Panc1 (cell line): ENCODE data around the gene WNT5A. TPM values are rescaled to one million over a fixed set of nuclear protein-coding genes. Genes with fewer than 3 reads are reported as not detected.

Experiments
- ATAC-seq: fragments of 200-7000 bp; cut with Tn5 transposase; 2 replicates; pipeline ENCODE4 v1.9.1; 2020; ENCODE audit warnings: mild to moderate bottlenecking, moderate library complexity
- BruUV-seq: library from RNA; stranded (reverse); fragments of 400-500 nt; replicated peaks from 2 replicates; lab custom pipeline; 2021; lab: Mats Ljungman, UMichigan
- CTCF ChIA-PET: fragments of 300-600 bp; sonication (Branson Sonifier 250); formaldehyde crosslinking; loops from one replicate; lab custom pipeline; 2022; ENCODE audit warnings: antibody characterized with exemption; lab: Charles Lee
- POLR2A ChIA-PET: fragments of 300-600 bp; sonication (Branson Sonifier 250); formaldehyde crosslinking; loops from one replicate; lab custom pipeline; 2022; ENCODE audit warnings: antibody characterized with exemption; lab: Charles Lee
- DNase-seq: peaks from one replicate; pipeline ENCODE4 v3.0.0-alpha.2; 2010; ENCODE audit warnings: low read depth, low spot score
- H3K27ac ChIP-seq: 2 replicates; pipeline ENCODE4 v1.5.1; 2011; ENCODE audit warnings: mild to moderate bottlenecking, low read length, inconsistent platforms
- H3K27me3 ChIP-seq: fragments of 200-500 bp; sonication (Bioruptor generic); 2 replicates; pipeline ENCODE4 v1.6.0; 2014; ENCODE audit warnings: low read length, inconsistent platforms; ENCODE audit not compliant: control insufficient read depth, insufficient read depth
- H3K36me3 ChIP-seq: fragments of 200-500 bp; sonication (Bioruptor generic); 2 replicates; pipeline ENCODE4 v1.5.1; 2014; ENCODE audit warnings: inconsistent platforms, mild to moderate bottlenecking, low read length, moderate library complexity; ENCODE audit not compliant: control insufficient read depth, insufficient read depth
- H3K4me1 ChIP-seq: 2 replicates; pipeline ENCODE4 v1.5.1; 2011; ENCODE audit warnings: inconsistent platforms, mild to moderate bottlenecking, low read length, moderate library complexity; ENCODE audit not compliant: control insufficient read depth, insufficient read depth
- H3K4me3 ChIP-seq, 2 experiments: 2 replicates each; pipeline ENCODE4 v1.5.1; 2011 to 2012; ENCODE audit warnings: low read depth in 2 of 2, low read length in 2 of 2, mild to moderate bottlenecking in 2 of 2, inconsistent platforms in 1 of 2, moderate library complexity in 1 of 2
- H3K9me3 ChIP-seq: fragments of 200-500 bp; sonication (Bioruptor generic); 2 replicates; pipeline ENCODE4 v1.5.1; 2014; ENCODE audit warnings: low read depth, mild to moderate bottlenecking, inconsistent platforms, low read length, moderate library complexity; ENCODE audit not compliant: control insufficient read depth, insufficient read depth
- CTCF ChIP-seq: fragments of 450-650 bp; IDR thresholded peaks from 2 replicates; pipeline ENCODE4 v1.5.1; 2017; ENCODE audit warnings: mild to moderate bottlenecking
- POLR2AphosphoS5 ChIP-seq: IDR thresholded peaks from 2 replicates; pipeline ENCODE4 v1.6.1; 2012; ENCODE audit warnings: mild to moderate bottlenecking, low read depth, low read length, moderate library complexity
- REST ChIP-seq, 2 experiments: IDR thresholded peaks; 2 replicates each; pipeline ENCODE4 v1.6.1; 2011 to 2012; ENCODE audit warnings: low read depth in 2 of 2, control low read depth in 1 of 2, low read length in 1 of 2, mild to moderate bottlenecking in 1 of 2, moderate library complexity in 1 of 2; ENCODE audit not compliant: insufficient read depth in 1 of 2
- SIN3A ChIP-seq: IDR thresholded peaks from 2 replicates; pipeline ENCODE4 v1.6.1; 2012; ENCODE audit warnings: low read depth, mild to moderate bottlenecking, low read length, moderate library complexity, borderline replicate concordance; ENCODE audit not compliant: insufficient read depth
- TCF7L2 ChIP-seq: IDR thresholded peaks from 2 replicates; pipeline ENCODE4 v1.6.1; 2011; ENCODE audit warnings: mild to moderate bottlenecking, low read depth, low read length, inconsistent platforms
- in situ Hi-C: cut with HindIII; loops from 2 replicates; pipeline ENCODE4 v1.10.0; 2016; ENCODE audit warnings: low sequenced_read_pairs, low pct_unique_long_range_greater_than_20kb
- intact Hi-C: fragments of 100-400 bp; cut with micrococcal nuclease; formaldehyde crosslinking; loops from one replicate; pipeline ENCODE4 v1.10.0; 2022; ENCODE audit not compliant: unreplicated experiment
- total RNA-seq: library from RNA; stranded (reverse); gene quantifications from one replicate; pipeline ENCODE4 v1.2.1, GENCODE V29; 2021; ENCODE audit not compliant: unreplicated experiment

The WNT5A gene
- total RNA-seq, 1 experiment from 2014 or later, result 0.54 TPM

- Histone ChIP-seq H3K27ac (no peak overlapping the region), H3K36me3 (no peaks in the 10 kb centered on the region), H3K4me1 (no peaks in the 10 kb centered on the region), H3K4me3 (no peak overlapping the region), H3K27me3 (no peaks in the 10 kb centered on the region), H3K9me3 (no peaks in the 10 kb centered on the region)
- no TSS peak for BruUV-seq
- ChIA-PET CTCF (no interaction called here), POLR2A (no interaction called here)
- DNase-seq, result no peak
- no peak for TF ChIP-seq POLR2AphosphoS5
- no peak for TF ChIP-seq SIN3A
- no peak for TF ChIP-seq REST (IDR thresholded peaks at IDR 0.05; ENCODE audit: insufficient read depth in 1 of 2, low read depth in 2 of 2, low read length in 1 of 2)
- no peak for TF ChIP-seq CTCF
- no peak for TF ChIP-seq TCF7L2
- intact Hi-C loops (no loop called here), in situ Hi-C loops (no loop called here)
- ATAC-seq, result no peak
Measured at GRCh38 chr3:55427739-55428138, 59.4 kb downstream of the WNT5A start.

GRCh38 chr3:55426486-55426885 lies 60.6 kb downstream of the WNT5A start:
- DNase-seq, result no peak

More at GRCh38 chr3:55426486-55426885, 60.6 kb downstream of the WNT5A start:
- BruUV-seq, result no TSS peak
- H3K4me3 ChIP-seq, result no peak overlapping the region
- no peaks in the 10 kb centered on the region for H3K4me1 ChIP-seq
- TF ChIP-seq REST (IDR thresholded peaks at IDR 0.05; ENCODE audit: insufficient read depth in 1 of 2, low read depth in 2 of 2, low read length in 1 of 2) (no peak), CTCF (no peak), TCF7L2 (no peak), POLR2AphosphoS5 (no peak), SIN3A (no peak)
- H3K36me3 ChIP-seq, result no peaks in the 10 kb centered on the region
- no peaks in the 10 kb centered on the region for H3K9me3 ChIP-seq
- intact Hi-C loops, result no loop called here
- in situ Hi-C loops, result no loop called here
- H3K27ac ChIP-seq, result no peak overlapping the region
- no peak for ATAC-seq
- ChIA-PET CTCF (no interaction called here), POLR2A (no interaction called here)
- H3K27me3 ChIP-seq, result no peaks in the 10 kb centered on the region
